Activated CD8-positive, alpha-beta memory T cell treated with anti-CD3 and anti-CD28 coated beads for 48 hours (primary cell): ENCODE measurements around the gene MSH5.
A peak's percentile ranks its signal among the peaks of the same experiment; 100 is the strongest.

Experiments used
- DNase-seq, 3 experiments: peaks; one replicate each; pipeline ENCODE4 v3.0.0-alpha.2; 2020; ENCODE audit warnings: low read depth in 2 of 3, low spot score in 2 of 3

Gene MSH5

GRCh38 chr6:31729515-31729978 lies 10.3 kb upstream of the MSH5 start:
- DNase-seq, result peak in 2 of 3 experiments; percentile 65 to 74

GRCh38 chr6:31729979-31730630 lies 9.7 kb upstream of the MSH5 start:
- peak in 2 of 3 experiments; percentile 40 to 57 for DNase-seq

- DNase-seq, result no peak
Measured at GRCh38 chr6:31730631-31731086, 9.1 kb upstream of the MSH5 start.

- DNase-seq, result no peak
Measured at GRCh38 chr6:31732029-31732428, 7.8 kb upstream of the MSH5 start.

- DNase-seq, result no peak
Measured at GRCh38 chr6:31733734-31734133, 6.1 kb upstream of the MSH5 start.

- DNase-seq, result no peak
Measured at GRCh38 chr6:31734247-31734820, 5.5 kb upstream of the MSH5 start.

GRCh38 chr6:31734821-31735406 lies 4.9 kb upstream of the MSH5 start:
- no peak for DNase-seq

- DNase-seq, result peak; percentile 56 to 62 (median 58)
Measured at GRCh38 chr6:31736021-31736767, 3.6 kb upstream of the MSH5 start, which contains the start of gene CLIC1. CLIC1 (minus strand) TSS chr6:31736530; CDS start chr6:31736300, 230 bp downstream.

- no peak for DNase-seq
Measured at GRCh38 chr6:31736768-31737314, 3.0 kb upstream of the MSH5 start.

GRCh38 chr6:31737315-31737990 lies 2.4 kb upstream of the MSH5 start:
- DNase-seq, result no peak

GRCh38 chr6:31737991-31738979 lies 1.5 kb upstream of the MSH5 start:
- DNase-seq, result no peak

- no peak for DNase-seq
Measured at GRCh38 chr6:31740397-31741223, 805 bp downstream of the MSH5 start.

- no peak for DNase-seq
Measured at GRCh38 chr6:31741815-31742214, 2.0 kb downstream of the MSH5 start.

GRCh38 chr6:31742894-31743293 lies 3.1 kb downstream of the MSH5 start:
- DNase-seq, result no peak

GRCh38 chr6:31744422-31744821 lies 4.6 kb downstream of the MSH5 start:
- no peak for DNase-seq

- DNase-seq, result no peak
Measured at GRCh38 chr6:31749301-31750036, 9.7 kb downstream of the MSH5 start.

- no peak for DNase-seq
Measured at GRCh38 chr6:31750411-31751022, 10.7 kb downstream of the MSH5 start.
